ENCODE data around the gene TSFM. TPM values are rescaled to one million over a fixed set of nuclear protein-coding genes. Genes with fewer than 3 reads are reported as not detected.

Gene TSFM
- polyA plus RNA-seq, 1 experiment = 15.1 TPM

DNA sequence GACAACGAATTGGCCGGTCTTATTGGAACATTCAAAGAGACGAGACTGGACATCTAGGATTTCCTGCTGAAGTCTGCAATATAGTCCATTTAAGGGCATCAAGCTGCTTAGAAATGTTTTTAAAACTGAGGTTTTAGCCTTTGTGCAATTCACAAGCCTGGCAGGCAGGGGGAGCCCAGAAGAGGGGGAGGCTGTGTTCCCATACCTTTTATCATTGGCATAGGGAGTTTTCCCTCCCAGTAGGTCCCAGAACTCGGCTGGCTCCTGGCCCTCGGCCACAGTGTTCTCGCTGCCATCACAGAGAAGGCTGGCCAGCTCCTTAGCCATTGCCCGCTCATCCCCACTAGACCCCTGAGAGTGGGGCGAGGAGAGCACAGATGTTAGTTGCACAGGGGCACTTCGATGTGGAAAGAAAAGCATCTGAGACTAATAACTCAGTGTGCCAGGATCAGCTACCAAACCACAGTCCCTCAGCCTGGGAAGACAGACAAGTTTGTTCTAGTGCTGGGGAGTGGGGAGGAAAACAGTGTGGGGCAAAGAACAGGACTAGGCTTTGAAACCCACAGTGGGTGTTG is 20.8 kb downstream of the TSFM start:
- Histone ChIP-seq H3K27me3 (ENCODE audit: control insufficient read depth, insufficient read depth, low read length) (no peaks in the 10 kb centered on the region), H3K36me3 (ENCODE audit: control insufficient read depth, insufficient read depth, low read length) (peaks cover 34% of the 10 kb centered on the region), H3K4me3 (ENCODE audit: low read depth, low read length) (no peak overlapping the region)
- TF ChIP-seq CTCF (IDR thresholded peaks at IDR 0.05; ENCODE audit: insufficient read depth, low read depth, low read length) = peak; percentile 84
- no peak for DNase-seq (ENCODE audit: low read depth)
- ChIA-PET POLR2A (interaction anchor here (0.6 kb wide), 1 partner anchor 10 kb away, joined by 3 read pairs; no protein-coding TSS in a partner anchor), CTCF (interaction anchor here (0.6 to 3.7 kb wide), 21 partner anchors 9 to 923 kb away, joined by 3 to 67 read pairs (median 5); partner anchors contain the start of genes AVIL, CTDSP2 and TSFM)

- H3K36me3 ChIP-seq (ENCODE audit: control insufficient read depth, insufficient read depth, low read length) = peaks cover 34% of the 10 kb centered on the region
- no peak for DNase-seq (ENCODE audit: low read depth)
- no peaks in the 10 kb centered on the region for H3K27me3 ChIP-seq (ENCODE audit: control insufficient read depth, insufficient read depth, low read length)
- no peak overlapping the region for H3K4me3 ChIP-seq (ENCODE audit: low read depth, low read length)
- no peak for TF ChIP-seq CTCF (IDR thresholded peaks at IDR 0.05; ENCODE audit: insufficient read depth, low read depth, low read length)
- CTCF ChIA-PET = interaction anchor here (0.7 to 1.2 kb wide), 3 partner anchors 9 to 99 kb away, joined by 3 to 4 read pairs (median 3); partner anchors contain the start of gene TSFM
- POLR2A ChIA-PET = no interaction called here
These were observed 24.1 kb downstream of the TSFM start for GRCh38 chr12:57806677-57807076.

DNA sequence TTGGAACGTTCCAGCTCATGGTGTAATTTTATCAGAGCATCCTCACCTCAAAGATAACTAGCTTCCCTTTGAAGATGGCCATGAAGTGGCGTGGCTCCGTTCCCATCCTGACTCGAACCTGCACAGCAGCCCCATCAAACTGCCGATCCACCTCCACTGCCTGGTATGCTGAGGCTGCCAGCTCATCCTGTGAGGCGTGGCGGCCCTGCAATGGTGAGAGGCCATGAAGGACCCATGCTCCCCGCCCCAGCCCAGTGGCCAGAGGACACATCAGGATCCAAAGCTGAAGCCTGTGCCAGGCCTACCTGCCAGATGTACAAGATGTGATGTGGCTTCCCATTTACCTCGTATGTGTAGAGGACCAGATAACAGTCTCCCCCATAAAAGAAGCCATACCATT is 24.7 kb downstream of the TSFM start:
- Histone ChIP-seq H3K36me3 (ENCODE audit: control insufficient read depth, insufficient read depth, low read length) (peaks cover 30% of the 10 kb centered on the region), H3K27me3 (ENCODE audit: control insufficient read depth, insufficient read depth, low read length) (no peaks in the 10 kb centered on the region), H3K4me3 (ENCODE audit: low read depth, low read length) (no peak overlapping the region)
- ChIA-PET POLR2A (interaction anchor here (0.6 kb wide), 1 partner anchor 62 kb away, joined by 3 read pairs; no protein-coding TSS in a partner anchor), CTCF (interaction anchor here (0.6 to 1.2 kb wide), 4 partner anchors 10 to 99 kb away, joined by 3 to 4 read pairs (median 3); no protein-coding TSS in a partner anchor)
- no peak for TF ChIP-seq CTCF (IDR thresholded peaks at IDR 0.05; ENCODE audit: insufficient read depth, low read depth, low read length)
- DNase-seq (ENCODE audit: low read depth) = no peak

GRCh38 chr12:57808351-57808750 is 25.8 kb downstream of the TSFM start:
- H3K4me3 ChIP-seq (ENCODE audit: low read depth, low read length) = no peak overlapping the region
- H3K36me3 ChIP-seq (ENCODE audit: control insufficient read depth, insufficient read depth, low read length) = peaks cover 23% of the 10 kb centered on the region
- no peak for DNase-seq (ENCODE audit: low read depth)
- H3K27me3 ChIP-seq (ENCODE audit: control insufficient read depth, insufficient read depth, low read length) = no peaks in the 10 kb centered on the region
- ChIA-PET POLR2A (no interaction called here), CTCF (interaction anchor here (0.7 to 1.3 kb wide), 2 partner anchors 25 to 98 kb away, joined by 3 read pairs; no protein-coding TSS in a partner anchor)
- TF ChIP-seq CTCF (IDR thresholded peaks at IDR 0.05; ENCODE audit: insufficient read depth, low read depth, low read length) = no peak

DNA sequence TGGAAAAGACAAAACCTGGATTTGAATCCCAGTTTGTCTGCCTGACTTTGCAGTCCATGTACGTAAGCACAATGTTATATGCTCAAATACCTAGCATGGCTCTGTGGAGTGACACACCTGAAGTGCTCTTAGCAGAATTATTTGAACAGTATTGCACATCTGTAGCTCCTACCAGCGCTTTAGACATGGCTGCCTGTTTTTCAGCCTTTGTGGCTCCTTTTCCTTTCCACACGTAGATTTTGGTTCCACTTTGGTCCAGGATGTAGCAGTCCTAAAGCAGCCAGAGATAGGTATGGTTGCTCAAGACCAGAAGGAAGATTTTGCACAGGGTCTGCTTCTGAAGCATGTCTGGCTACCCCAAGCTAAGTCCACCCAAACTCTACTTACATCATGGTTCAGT is 26.8 kb downstream of the TSFM start:
- CTCF ChIA-PET = interaction anchor here (0.8 to 1.3 kb wide), 4 partner anchors 9 to 96 kb away, joined by 3 read pairs; partner anchors contain the start of gene AVIL

More for the DNA sequence above, 26.8 kb downstream of the TSFM start:
- no peak for DNase-seq (ENCODE audit: low read depth)
- TF ChIP-seq CTCF (IDR thresholded peaks at IDR 0.05; ENCODE audit: insufficient read depth, low read depth, low read length) = no peak
- Histone ChIP-seq H3K4me3 (ENCODE audit: low read depth, low read length) (no peak overlapping the region), H3K27me3 (ENCODE audit: control insufficient read depth, insufficient read depth, low read length) (no peaks in the 10 kb centered on the region), H3K36me3 (ENCODE audit: control insufficient read depth, insufficient read depth, low read length) (peaks cover 25% of the 10 kb centered on the region)
- POLR2A ChIA-PET = no interaction called here

Measured in BJ (cell line).